ENCODE results near the gene TIMM44.

DNA sequence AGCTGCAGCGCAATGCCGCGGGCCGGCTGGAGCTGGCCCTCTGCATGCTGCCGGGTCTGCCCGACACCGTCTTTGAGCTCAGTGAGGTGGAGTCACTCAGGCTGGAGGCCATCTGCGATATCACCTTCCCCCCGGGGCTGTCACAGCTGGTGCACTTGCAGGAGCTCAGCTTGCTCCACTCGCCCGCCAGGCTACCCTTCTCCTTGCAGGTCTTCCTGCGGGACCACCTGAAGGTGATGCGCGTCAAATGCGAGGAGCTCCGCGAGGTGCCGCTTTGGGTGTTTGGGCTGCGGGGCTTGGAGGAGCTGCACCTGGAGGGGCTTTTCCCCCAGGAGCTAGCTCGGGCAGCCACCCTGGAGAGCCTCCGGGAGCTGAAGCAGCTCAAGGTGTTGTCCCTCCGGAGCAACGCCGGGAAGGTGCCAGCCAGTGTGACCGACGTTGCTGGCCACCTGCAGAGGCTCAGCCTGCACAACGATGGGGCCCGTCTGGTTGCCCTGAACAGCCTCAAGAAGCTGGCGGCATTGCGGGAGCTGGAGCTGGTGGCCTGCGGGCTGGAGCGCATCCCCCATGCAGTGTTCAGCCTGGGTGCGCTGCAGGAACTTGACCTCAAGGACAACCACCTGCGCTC lies 43.6 kb downstream of the TIMM44 start:
- no peak for TF ChIP-seq ZC3H10 (CRISPR knock-in tag; IDR thresholded peaks at IDR 0.05)
- no peak for TF ChIP-seq ZNF565 (CRISPR knock-in tag; conservative IDR thresholded peaks at IDR 0.05; ENCODE audit: low read depth)
- TF ChIP-seq, protein P1, sequence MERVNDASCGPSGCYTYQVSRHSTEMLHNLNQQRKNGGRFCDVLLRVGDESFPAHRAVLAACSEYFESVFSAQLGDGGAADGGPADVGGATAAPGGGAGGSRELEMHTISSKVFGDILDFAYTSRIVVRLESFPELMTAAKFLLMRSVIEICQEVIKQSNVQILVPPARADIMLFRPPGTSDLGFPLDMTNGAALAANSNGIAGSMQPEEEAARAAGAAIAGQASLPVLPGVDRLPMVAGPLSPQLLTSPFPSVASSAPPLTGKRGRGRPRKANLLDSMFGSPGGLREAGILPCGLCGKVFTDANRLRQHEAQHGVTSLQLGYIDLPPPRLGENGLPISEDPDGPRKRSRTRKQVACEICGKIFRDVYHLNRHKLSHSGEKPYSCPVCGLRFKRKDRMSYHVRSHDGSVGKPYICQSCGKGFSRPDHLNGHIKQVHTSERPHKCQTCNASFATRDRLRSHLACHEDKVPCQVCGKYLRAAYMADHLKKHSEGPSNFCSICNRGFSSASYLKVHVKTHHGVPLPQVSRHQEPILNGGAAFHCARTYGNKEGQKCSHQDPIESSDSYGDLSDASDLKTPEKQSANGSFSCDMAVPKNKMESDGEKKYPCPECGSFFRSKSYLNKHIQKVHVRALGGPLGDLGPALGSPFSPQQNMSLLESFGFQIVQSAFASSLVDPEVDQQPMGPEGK (CRISPR knock-in tag; IDR thresholded peaks at IDR 0.05; ENCODE audit: borderline replicate concordance), result no peak
- TF ChIP-seq RARB (CRISPR knock-in tag; IDR thresholded peaks at IDR 0.05), result no peak
- no peak for TF ChIP-seq POU6F1 (CRISPR knock-in tag; IDR thresholded peaks at IDR 0.05; ENCODE audit: borderline replicate concordance, low read depth)
- no peak for TF ChIP-seq GLIS3 (CRISPR knock-in tag; IDR thresholded peaks at IDR 0.05)
- TF ChIP-seq CSRNP3 (CRISPR knock-in tag; IDR thresholded peaks at IDR 0.05), result no peak
- no peak for TF ChIP-seq OSR1 (CRISPR knock-in tag; IDR thresholded peaks at IDR 0.05)
- TF ChIP-seq BACH2 (CRISPR knock-in tag; IDR thresholded peaks at IDR 0.05; ENCODE audit: borderline replicate concordance), result no peak
